Activated CD4-positive, alpha-beta T cell treated with anti-CD3 and anti-CD28 coated beads for 36 hours (primary cell): ENCODE measurements around the gene NR1H3. TPM values are rescaled to one million over a fixed set of nuclear protein-coding genes. Genes with fewer than 3 reads are reported as not detected.

Experiments used
- ATAC-seq: fragments of 200-7000 bp; cut with Tn5 transposase; one replicate; pipeline ENCODE4 v1.10.0; 2021; ENCODE audit warnings: mild to moderate bottlenecking, moderate library complexity
- CTCF ChIA-PET: fragments of 350-600 bp; sonication (Branson Sonifier 250); formaldehyde crosslinking; loops from one replicate; lab custom pipeline; 2021; ENCODE audit warnings: antibody characterized with exemption; lab: Charles Lee
- POLR2A ChIA-PET: fragments of 350-600 bp; sonication (Branson Sonifier 250); formaldehyde crosslinking; loops from one replicate; lab custom pipeline; 2021; ENCODE audit warnings: antibody characterized with exemption, inconsistent platforms; lab: Charles Lee
- DNase-seq: peaks from one replicate; pipeline ENCODE4 v3.0.0-alpha.2; 2020
- H3K27ac Mint-ChIP-seq: one replicate; pipeline ENCODE4 v1.8.0; 2021; ENCODE audit warnings: mixed read lengths
- H3K27me3 Mint-ChIP-seq: one replicate; pipeline ENCODE4 v1.8.0; 2021; ENCODE audit warnings: mixed read lengths
- H3K36me3 Mint-ChIP-seq: one replicate; pipeline ENCODE4 v1.8.0; 2021; ENCODE audit warnings: low read depth, mixed read lengths
- H3K4me1 Mint-ChIP-seq: one replicate; pipeline ENCODE4 v1.8.0; 2021; ENCODE audit warnings: mixed read lengths
- H3K4me3 Mint-ChIP-seq: one replicate; pipeline ENCODE4 v1.8.0; 2021; ENCODE audit warnings: mild to moderate bottlenecking, moderate library complexity, mixed read lengths
- H3K9me3 Mint-ChIP-seq: one replicate; pipeline ENCODE4 v1.8.0; 2021; ENCODE audit warnings: low read depth, mixed read lengths
- intact Hi-C, 2 experiments: fragments of 100-400 bp; cut with DNase I in 1 of 2; cut with micrococcal nuclease in 1 of 2; formaldehyde crosslinking; loops; one replicate each; pipeline versions ENCODE4 v1.14.2 to v1.15.1; 2022 to 2024; cut with DNase I, micrococcal nuclease
- total RNA-seq, 2 experiments: library from RNA; stranded (reverse); gene quantifications; one replicate each; pipeline ENCODE4 v1.2.3, GENCODE V29; 2021

NR1H3 gene
- total RNA-seq, 2 experiments from 2014 or later, result 9.5 to 13.3 TPM

GRCh38 chr11:47256374-47256773, 1.4 kb upstream of the NR1H3 start:
- Mint-ChIP-seq H3K4me3 (no peak overlapping the region), H3K36me3 (no peaks in the 10 kb centered on the region), H3K9me3 (no peaks in the 10 kb centered on the region), H3K27me3 (no peaks in the 10 kb centered on the region), H3K4me1 (peaks cover 2% of the 10 kb centered on the region), H3K27ac (no peak overlapping the region)
- ATAC-seq (no peak), DNase-seq (no peak)
- intact Hi-C loops, result no loop called here
- CTCF ChIA-PET, result no interaction called here
- POLR2A ChIA-PET, result no interaction called here

- no peaks in the 10 kb centered on the region for H3K36me3 Mint-ChIP-seq
- no peaks in the 10 kb centered on the region for H3K9me3 Mint-ChIP-seq
- H3K27ac Mint-ChIP-seq, result no peak overlapping the region
- intact Hi-C loops, result no loop called here
- POLR2A ChIA-PET, result no interaction called here
- DNase-seq, result no peak
- CTCF ChIA-PET, result no interaction called here
- H3K27me3 Mint-ChIP-seq, result no peaks in the 10 kb centered on the region
- peaks cover 2% of the 10 kb centered on the region for H3K4me1 Mint-ChIP-seq
- ATAC-seq, result no peak
- no peak overlapping the region for H3K4me3 Mint-ChIP-seq
These were observed 649 bp upstream of the NR1H3 start for GRCh38 chr11:47257177-47257516.

DNA sequence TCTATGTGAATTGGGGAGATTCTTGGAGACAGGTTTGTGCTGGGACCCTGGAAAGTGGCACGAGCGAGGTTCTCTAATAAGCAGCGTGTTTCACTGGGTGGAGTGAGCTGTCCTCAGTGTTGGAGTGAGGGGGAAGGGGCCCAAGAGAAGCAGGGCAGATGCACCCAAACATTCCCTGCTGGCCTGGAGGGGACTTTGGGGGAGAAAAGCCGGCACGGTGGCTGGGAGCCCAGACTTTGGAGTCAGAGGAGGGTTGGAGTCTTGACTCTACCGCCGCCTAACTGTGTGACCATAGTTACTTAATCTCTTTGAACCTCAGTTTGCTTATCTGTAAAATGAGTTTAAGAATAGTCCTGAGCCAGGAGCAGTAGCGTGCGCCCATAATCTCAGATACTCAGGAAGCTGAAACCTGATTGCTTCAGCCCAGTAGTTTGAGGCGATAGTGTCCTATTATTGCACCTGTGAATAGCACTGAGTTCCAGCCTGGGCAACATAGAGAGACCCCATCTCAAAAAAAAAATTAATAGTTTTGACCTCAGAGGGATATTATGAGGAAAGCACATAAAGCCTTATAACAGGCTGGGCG, 614 bp downstream of the NR1H3 start:
- no peak overlapping the region for H3K27ac Mint-ChIP-seq
- no peaks in the 10 kb centered on the region for H3K36me3 Mint-ChIP-seq

DNA sequence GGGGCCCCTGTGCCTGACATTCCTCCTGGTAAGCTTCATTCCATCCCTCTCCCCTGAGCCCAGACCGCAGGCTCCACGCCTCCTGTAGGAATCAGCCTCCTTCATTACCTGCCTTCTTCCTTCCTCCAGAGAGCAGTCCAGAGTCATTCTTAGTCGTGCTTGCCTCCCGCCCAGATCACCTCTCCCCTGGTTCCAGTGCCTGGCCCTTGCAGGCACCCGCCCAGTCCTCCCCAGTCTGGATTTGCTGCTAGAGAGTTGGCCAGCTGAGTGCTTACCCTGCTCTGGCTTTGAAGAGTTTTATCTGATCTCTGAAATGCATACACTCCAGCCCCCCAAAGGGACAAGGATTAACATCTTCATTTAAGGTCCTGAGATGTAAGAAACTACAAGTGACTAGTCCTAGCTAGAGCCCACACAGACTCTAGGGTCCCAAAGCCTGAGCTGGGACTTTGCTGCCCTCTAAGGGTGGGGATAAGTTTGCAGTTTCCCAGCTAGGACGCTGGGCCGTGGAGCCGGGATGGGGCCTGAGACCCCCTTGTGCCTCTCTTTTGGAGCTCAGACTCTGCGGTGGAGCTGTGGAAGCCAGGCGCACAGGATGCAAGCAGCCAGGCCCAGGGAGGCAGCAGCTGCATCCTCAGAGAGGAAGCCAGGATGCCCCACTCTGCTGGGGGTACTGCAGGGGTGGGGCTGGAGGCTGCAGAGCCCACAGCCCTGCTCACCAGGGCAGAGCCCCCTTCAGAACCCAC, 1.6 kb downstream of the NR1H3 start:
- ChIA-PET POLR2A (interaction anchor here (1.1 to 1.2 kb wide), 2 partner anchors 12 to 95 kb away, joined by 3 read pairs; no protein-coding TSS in a partner anchor), CTCF (interaction anchor here (0.6 to 2.9 kb wide), 22 partner anchors 9 to 501 kb away, joined by 3 to 17 read pairs (median 4); partner anchors contain the start of genes ACP2, AGBL2 and DDB2)
- ATAC-seq, result peak; percentile 86
- Mint-ChIP-seq H3K4me1 (peaks cover 4% of the 10 kb centered on the region), H3K27ac (no peak overlapping the region), H3K9me3 (no peaks in the 10 kb centered on the region), H3K36me3 (no peaks in the 10 kb centered on the region), H3K4me3 (no peak overlapping the region), H3K27me3 (no peaks in the 10 kb centered on the region)
- peak; percentile 58 for DNase-seq
- intact Hi-C loops, result loop anchor here in 1 of 2 experiments (2.0 kb wide), 1 partner anchor 83 kb away; the partner anchor contains the start of gene ARFGAP2

More for the DNA sequence above, 614 bp downstream of the NR1H3 start:
- intact Hi-C loops, result loop anchor here in 1 of 2 experiments (2.0 kb wide), 1 partner anchor 82 kb away; the partner anchor contains the start of gene ARFGAP2
- ChIA-PET POLR2A (interaction anchor here (0.7 to 1.2 kb wide), 3 partner anchors 9 to 94 kb away, joined by 3 read pairs; partner anchors contain the start of gene ACP2), CTCF (interaction anchor here (0.6 to 2.3 kb wide), 6 partner anchors 9 to 1015 kb away, joined by 3 to 13 read pairs (median 4); partner anchors contain the start of gene ACP2)
- H3K9me3 Mint-ChIP-seq, result no peaks in the 10 kb centered on the region
- H3K4me1 Mint-ChIP-seq, result peaks cover 2% of the 10 kb centered on the region
- no peak for DNase-seq
- no peak overlapping the region for H3K4me3 Mint-ChIP-seq
- no peak for ATAC-seq
- H3K27me3 Mint-ChIP-seq, result no peaks in the 10 kb centered on the region

- ChIA-PET POLR2A (no interaction called here), CTCF (interaction anchor here (1.0 to 2.9 kb wide), 7 partner anchors 11 to 454 kb away, joined by 3 to 17 read pairs (median 5); partner anchors contain the start of genes ACP2 and AGBL2)
- no peaks in the 10 kb centered on the region for H3K36me3 Mint-ChIP-seq
- peaks cover 12% of the 10 kb centered on the region for H3K4me1 Mint-ChIP-seq
- H3K9me3 Mint-ChIP-seq, result no peaks in the 10 kb centered on the region
- DNase-seq (no peak), ATAC-seq (no peak)
- H3K27me3 Mint-ChIP-seq, result no peaks in the 10 kb centered on the region
- H3K27ac Mint-ChIP-seq, result no peak overlapping the region
- intact Hi-C loops, result no loop called here
- no peak overlapping the region for H3K4me3 Mint-ChIP-seq
These were observed 2.6 kb downstream of the NR1H3 start for GRCh38 chr11:47260366-47260765.

- DNase-seq, result no peak
- Mint-ChIP-seq H3K36me3 (no peaks in the 10 kb centered on the region), H3K4me3 (no peak overlapping the region), H3K27ac (no peak overlapping the region), H3K27me3 (no peaks in the 10 kb centered on the region), H3K9me3 (no peaks in the 10 kb centered on the region), H3K4me1 (peaks cover 19% of the 10 kb centered on the region)
- intact Hi-C loops, result no loop called here
- ChIA-PET CTCF (interaction anchor here (0.6 to 2.9 kb wide), 2 partner anchors 83 to 149 kb away, joined by 3 to 17 read pairs; no protein-coding TSS in a partner anchor), POLR2A (interaction anchor here (0.7 kb wide), 1 partner anchor 10 kb away, joined by 3 read pairs; no protein-coding TSS in a partner anchor)
- no peak for ATAC-seq
These were observed 3.5 kb downstream of the NR1H3 start for GRCh38 chr11:47261291-47261800.

DNA sequence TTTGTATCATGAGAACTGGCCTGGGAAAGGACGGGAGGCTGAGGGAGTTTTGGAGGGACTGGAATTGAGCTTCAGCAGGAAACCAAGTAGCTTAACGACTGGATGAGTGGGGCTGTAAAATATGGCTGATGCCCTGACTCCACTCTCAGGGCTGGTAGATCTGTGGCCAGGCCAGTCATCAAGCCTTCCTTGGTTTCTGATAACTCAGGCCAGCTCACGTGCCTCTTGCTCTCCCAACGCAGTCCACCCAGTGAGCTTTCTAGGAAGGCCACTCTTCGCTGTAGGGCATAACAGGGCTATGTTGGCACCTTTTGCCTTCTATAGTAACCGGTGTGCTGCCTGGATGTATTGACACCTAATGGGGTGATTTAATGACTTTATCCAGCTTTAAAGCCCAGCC, 6.3 kb downstream of the NR1H3 start:
- no peaks in the 10 kb centered on the region for H3K36me3 Mint-ChIP-seq
- ChIA-PET CTCF (interaction anchor here (0.6 to 1.3 kb wide), 4 partner anchors 16 to 135 kb away, joined by 3 to 4 read pairs (median 4); partner anchors contain the start of gene ACP2), POLR2A (interaction anchor here (0.8 to 1.7 kb wide), 2 partner anchors 10 to 1148 kb away, joined by 3 read pairs; no protein-coding TSS in a partner anchor)
- intact Hi-C loops, result no loop called here
- no peaks in the 10 kb centered on the region for H3K9me3 Mint-ChIP-seq
- H3K27ac Mint-ChIP-seq, result peak overlapping the region; percentile 55
- no peak for DNase-seq
- H3K4me1 Mint-ChIP-seq, result peaks cover 28% of the 10 kb centered on the region
- H3K4me3 Mint-ChIP-seq, result no peak overlapping the region
- no peaks in the 10 kb centered on the region for H3K27me3 Mint-ChIP-seq
- ATAC-seq, result no peak

DNA sequence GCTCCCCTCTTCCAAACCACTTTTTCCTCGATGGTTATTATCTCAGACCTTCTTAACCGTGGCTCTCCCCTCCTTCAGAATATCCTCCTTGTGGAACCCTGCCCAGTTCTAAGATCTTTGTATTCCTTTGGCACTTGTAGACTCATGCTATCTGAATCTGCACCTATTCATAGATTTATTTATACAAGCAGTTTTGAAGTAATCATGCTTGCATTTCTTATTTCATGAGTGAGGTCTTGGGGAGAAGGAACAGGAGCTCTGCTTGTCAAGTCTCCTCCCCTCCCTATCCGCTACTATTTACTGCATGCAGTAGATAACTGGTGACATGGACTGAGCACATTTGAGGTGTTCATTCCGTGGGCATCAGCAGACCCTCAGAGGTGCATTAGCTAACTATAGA, 6.7 kb downstream of the NR1H3 start:
- H3K9me3 Mint-ChIP-seq, result no peaks in the 10 kb centered on the region
- POLR2A ChIA-PET, result interaction anchor here (0.8 to 1.7 kb wide), 2 partner anchors 9 to 1148 kb away, joined by 3 read pairs; no protein-coding TSS in a partner anchor
- no peak overlapping the region for H3K4me3 Mint-ChIP-seq
- CTCF ChIA-PET, result interaction anchor here (0.6 to 1.4 kb wide), 6 partner anchors 16 to 134 kb away, joined by 3 to 4 read pairs (median 4); partner anchors contain the start of gene ACP2
- intact Hi-C loops, result no loop called here
- H3K36me3 Mint-ChIP-seq, result no peaks in the 10 kb centered on the region
- ATAC-seq, result no peak
- peak overlapping the region; percentile 55 for H3K27ac Mint-ChIP-seq
- peaks cover 30% of the 10 kb centered on the region for H3K4me1 Mint-ChIP-seq
- no peak for DNase-seq
- H3K27me3 Mint-ChIP-seq, result no peaks in the 10 kb centered on the region

DNA sequence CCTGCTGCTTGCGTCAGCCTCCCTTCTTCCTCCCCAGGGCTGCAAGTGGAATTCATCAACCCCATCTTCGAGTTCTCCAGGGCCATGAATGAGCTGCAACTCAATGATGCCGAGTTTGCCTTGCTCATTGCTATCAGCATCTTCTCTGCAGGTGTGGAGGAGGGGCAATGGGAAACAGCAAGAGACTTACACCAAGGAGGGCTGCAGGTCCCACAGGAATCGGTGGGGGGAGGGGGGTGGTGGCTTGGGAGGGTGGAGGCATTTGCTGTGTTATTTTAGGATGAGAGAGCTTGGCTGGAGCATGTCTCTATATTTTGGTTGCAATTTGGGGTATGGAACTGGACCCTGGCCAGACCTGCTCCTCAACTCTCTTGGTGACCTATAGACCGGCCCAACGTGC, 10.1 kb downstream of the NR1H3 start:
- Mint-ChIP-seq H3K27ac (peak overlapping the region; percentile 98), H3K4me1 (peaks cover 52% of the 10 kb centered on the region), H3K9me3 (no peaks in the 10 kb centered on the region), H3K27me3 (no peaks in the 10 kb centered on the region), H3K36me3 (peaks cover 4% of the 10 kb centered on the region), H3K4me3 (peak overlapping the region; percentile 76)
- DNase-seq (no peak), ATAC-seq (no peak)
- ChIA-PET POLR2A (interaction anchor here (0.7 kb wide), 1 partner anchor 54 kb away, joined by 6 read pairs; no protein-coding TSS in a partner anchor), CTCF (interaction anchor here (1.1 to 1.4 kb wide), 3 partner anchors 9 to 33 kb away, joined by 4 to 5 read pairs (median 4); no protein-coding TSS in a partner anchor)
- intact Hi-C loops, result no loop called here

GRCh38 chr11:47268448-47269001, 10.7 kb downstream of the NR1H3 start:
- H3K9me3 Mint-ChIP-seq, result no peaks in the 10 kb centered on the region
- H3K4me3 Mint-ChIP-seq, result peak overlapping the region; percentile 76
- H3K36me3 Mint-ChIP-seq, result peaks cover 4% of the 10 kb centered on the region
- intact Hi-C loops, result loop anchor here (1.0 kb wide), 11 partner anchors 20 to 651 kb away; partner anchors contain the start of genes ACP2 (in 2 of the 2), SLC39A13 (in 2 of the 2), ARHGAP1 (in 1 of the 2) and ATG13 (in 1 of the 2)
- H3K4me1 Mint-ChIP-seq, result peaks cover 56% of the 10 kb centered on the region
- H3K27me3 Mint-ChIP-seq, result no peaks in the 10 kb centered on the region
- ChIA-PET POLR2A (interaction anchor here (0.6 to 0.7 kb wide), 3 partner anchors 20 to 97 kb away, joined by 3 to 6 read pairs (median 3); partner anchors contain the start of gene ACP2), CTCF (interaction anchor here (1.1 to 1.4 kb wide), 3 partner anchors 10 to 34 kb away, joined by 4 to 5 read pairs (median 4); no protein-coding TSS in a partner anchor)
- ATAC-seq, result no peak
- DNase-seq, result no peak
- H3K27ac Mint-ChIP-seq, result peak overlapping the region; percentile 98
